Stimulated activated CD4-positive, alpha-beta T cell treated with anti-CD3 and anti-CD28 coated beads, Interleukin-2, amount 100 ng/mL, for 48 hours (primary cell): ENCODE data around the gene NAP1L3.

Source experiments
- DNase-seq, 2 donors: peaks; one replicate each; pipeline ENCODE4 v3.0.0-alpha.2; 2020

Gene NAP1L3

DNA sequence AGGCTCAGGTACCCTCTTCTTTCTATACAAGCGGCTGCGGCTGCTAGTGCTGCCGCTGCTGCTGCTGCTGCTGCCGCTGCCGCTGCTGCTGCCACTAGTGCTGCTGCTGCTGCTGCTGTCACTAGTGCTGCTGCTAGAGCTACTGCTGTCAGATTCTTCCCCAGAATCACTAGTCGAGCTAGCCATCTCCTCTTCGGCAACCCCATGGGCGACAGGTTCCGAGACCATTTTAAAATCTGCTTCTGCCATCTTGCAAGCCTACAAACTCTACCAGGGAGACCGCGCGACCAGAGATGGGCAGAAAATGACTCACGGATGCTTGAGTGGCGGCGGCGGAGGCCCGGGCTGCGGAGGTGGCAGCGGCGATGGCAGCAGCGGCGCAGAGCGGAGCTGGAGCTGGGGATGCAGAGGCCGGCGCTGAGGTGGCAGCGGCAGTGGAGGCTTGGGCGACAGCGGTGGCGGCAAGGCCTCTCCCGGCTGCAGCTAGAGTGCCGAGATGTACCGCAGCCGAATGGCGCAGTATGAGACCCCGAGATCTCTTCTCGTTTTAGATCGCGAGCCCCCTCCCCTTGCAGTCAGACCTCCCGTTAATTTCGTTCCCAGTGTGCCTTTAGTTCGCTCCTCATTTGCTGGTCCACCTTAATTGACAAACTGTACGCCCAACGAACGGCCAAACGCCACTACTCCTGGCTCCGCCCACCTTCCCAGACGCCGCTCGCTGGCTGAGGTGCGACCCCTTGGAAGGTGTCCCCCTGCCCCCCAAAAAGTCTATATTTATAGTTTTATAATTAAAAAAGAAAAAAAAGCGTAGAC is at the start of gene NAP1L3:
Gene NAP1L3, minus strand, starts transcription at position 523 of the 813 bp plus-strand sequence. Its CDS starts 274 bp downstream, at position 249.
- peak; percentile 33 to 52 for DNase-seq

DNA sequence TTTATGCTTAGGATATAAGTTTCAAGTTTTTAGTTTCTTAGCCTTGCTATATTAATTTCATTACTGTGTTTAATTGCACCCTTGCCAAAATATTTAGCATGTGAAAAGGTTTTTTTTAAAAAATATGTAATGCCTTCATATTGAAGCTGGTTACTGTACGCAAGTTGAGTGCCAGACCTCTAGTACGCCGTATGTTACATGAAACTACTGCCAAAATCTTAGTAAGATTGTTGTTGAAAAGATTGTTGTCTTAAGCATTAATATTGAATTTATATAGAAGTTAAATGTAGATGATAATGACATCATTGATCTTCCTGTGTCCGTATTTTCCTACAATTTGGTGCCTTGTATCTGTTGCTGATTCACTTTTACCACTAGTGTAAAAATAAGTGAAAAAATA is 37.7 kb upstream of the NAP1L3 start:
- no peak for DNase-seq

GRCh38 chrX:93703701-93704100 is 30.3 kb upstream of the NAP1L3 start:
- no peak for DNase-seq

- no peak for DNase-seq
These were observed 22.6 kb upstream of the NAP1L3 start for GRCh38 chrX:93695981-93696380.

GRCh38 chrX:93673869-93674271 is 492 bp upstream of the NAP1L3 start, which contains the start of gene FAM133A:
FAM133A (plus strand) TSS chrX:93674206; CDS start chrX:93709420, 35,214 bp downstream.
- DNase-seq = no peak

DNA sequence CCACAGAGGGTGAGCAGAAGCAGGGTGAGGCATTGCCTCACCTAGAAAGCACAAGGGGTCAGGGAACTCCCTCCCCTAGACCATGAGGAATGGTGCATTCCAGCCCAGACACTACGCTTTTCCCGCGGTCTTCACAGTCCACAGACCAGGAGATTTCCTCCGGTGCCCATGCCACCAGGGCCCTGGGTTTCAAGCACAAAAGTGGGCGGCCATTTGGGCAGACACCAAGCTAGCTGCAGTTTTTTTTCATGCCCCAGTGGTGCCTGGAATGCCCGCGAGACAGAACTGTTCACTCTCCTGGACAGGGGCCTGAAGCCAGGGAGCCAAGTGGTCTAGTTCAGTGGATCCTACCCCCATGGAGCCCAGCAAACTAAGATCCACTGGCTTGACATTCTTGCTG is 12.8 kb downstream of the NAP1L3 start:
- DNase-seq = no peak

DNA sequence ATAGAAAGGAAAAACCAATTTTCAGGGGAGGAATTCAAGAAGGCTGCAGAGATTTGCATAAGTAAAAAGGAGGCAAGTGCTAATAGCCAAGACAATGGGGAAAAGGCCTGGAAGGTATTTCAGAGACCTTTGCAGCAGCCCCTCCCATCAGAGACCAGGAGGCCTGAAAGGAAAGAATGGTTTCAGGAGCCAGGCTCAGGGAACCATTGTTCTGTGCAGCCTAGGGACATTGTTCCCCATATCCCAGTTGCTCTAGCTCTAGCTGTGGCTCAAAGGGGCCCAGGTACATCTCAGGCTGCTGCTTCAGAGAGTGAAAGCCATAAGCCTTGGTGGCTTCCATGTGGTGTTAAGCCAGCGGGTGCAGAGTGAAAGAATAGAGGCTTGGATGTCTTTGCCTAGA is 24.0 kb downstream of the NAP1L3 start:
- no peak for DNase-seq

DNA sequence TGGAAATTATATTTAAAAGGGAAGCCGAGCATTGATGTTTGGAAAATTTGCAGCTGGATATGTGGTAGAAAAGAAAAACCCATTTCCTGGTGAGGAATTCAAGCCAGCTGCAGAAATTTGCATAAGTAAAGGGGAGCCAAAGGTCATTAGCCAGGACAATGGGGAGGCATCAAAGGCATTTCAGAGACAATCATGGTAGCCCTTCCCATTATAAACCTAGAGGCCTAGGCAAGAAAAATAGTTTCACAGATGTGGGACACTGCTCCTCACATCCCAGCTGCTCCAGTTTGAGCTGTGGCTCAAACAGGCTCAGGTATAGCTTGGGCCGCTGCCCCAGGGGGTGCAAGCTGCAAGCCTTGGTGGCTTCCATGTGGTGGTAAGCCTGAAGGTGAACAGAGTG is 35.8 kb downstream of the NAP1L3 start:
- DNase-seq = no peak
